Smooth muscle cell (in vitro differentiated cells): ENCODE data around the gene ARHGEF11. TPM values are rescaled to one million over a fixed set of nuclear protein-coding genes. Genes with fewer than 3 reads are reported as not detected.

Experiments
- DNase-seq: peaks from one replicate; lab custom pipeline; 2025; ENCODE audit not compliant: unreplicated experiment; lab: John Stamatoyannopoulos, UW
- H2AFZ ChIP-seq: fragments of 200-600 bp; sonication (generic); 2 replicates; pipeline ENCODE4 v1.6.0; 2016; ENCODE audit warnings: antibody characterized with exemption, low read depth, mild to moderate bottlenecking
- H3F3A ChIP-seq: fragments of 200-600 bp; sonication (generic); 2 replicates; pipeline ENCODE4 v1.6.0; 2017; ENCODE audit warnings: antibody characterized with exemption, low read depth
- H3K27ac ChIP-seq: fragments of 200-600 bp; sonication (generic); 2 replicates; pipeline ENCODE4 v1.5.1; 2016; ENCODE audit warnings: low read depth, mild to moderate bottlenecking
- H3K27me3 ChIP-seq: fragments of 200-600 bp; sonication (generic); 2 replicates; pipeline ENCODE4 v1.6.1; 2016; ENCODE audit warnings: low read depth, mild to moderate bottlenecking
- H3K36me3 ChIP-seq: fragments of 200-600 bp; sonication (generic); 2 replicates; pipeline ENCODE4 v1.5.1; 2016; ENCODE audit warnings: low read depth
- H3K4me1 ChIP-seq: fragments of 200-600 bp; sonication (generic); 2 replicates; pipeline ENCODE4 v1.5.1; 2016; ENCODE audit warnings: low read depth
- H3K4me2 ChIP-seq: fragments of 200-600 bp; sonication (generic); 2 replicates; pipeline ENCODE4 v1.6.0; 2016; ENCODE audit warnings: mild to moderate bottlenecking
- H3K4me3 ChIP-seq: fragments of 200-600 bp; sonication (generic); 2 replicates; pipeline ENCODE4 v1.5.1; 2016; ENCODE audit warnings: mild to moderate bottlenecking
- H3K79me2 ChIP-seq: fragments of 200-600 bp; sonication (generic); 2 replicates; pipeline ENCODE4 v1.6.0; 2016; ENCODE audit warnings: low read depth, mild to moderate bottlenecking
- H3K9ac ChIP-seq: fragments of 200-600 bp; sonication (generic); 2 replicates; pipeline ENCODE4 v1.6.0; 2016; ENCODE audit warnings: low read depth
- H3K9me3 ChIP-seq: fragments of 200-600 bp; sonication (generic); replicated peaks from 2 replicates; pipeline ENCODE4 v1.5.1; 2016; ENCODE audit warnings: low read depth
- H4K20me1 ChIP-seq: fragments of 200-600 bp; sonication (generic); 2 replicates; pipeline ENCODE4 v1.6.0; 2016; ENCODE audit warnings: low read depth
- WGBS: methylation state at CpG from one replicate; pipeline ENCODE4 v1.1.7; 2016; ENCODE audit warnings: low lambda C conversion rate; 5-methylcytosine and 5-hydroxymethylcytosine counted together
- polyA plus RNA-seq: library from polyadenylated mRNA; unstranded; fragments of >200 nt; fragmentation: Nextera tagmentation; extraction: Ambion mirVana; gene quantifications from 2 replicates; pipeline ENCODE4 v1.2.1, GENCODE V29; 2016
- total RNA-seq: library from RNA; depleted of rRNA; stranded (reverse); fragments of >200 nt; gene quantifications from 2 replicates; pipeline ENCODE4 v1.2.3, GENCODE V29; 2014
- TF ChIP-seq, protein P1 (sequence below): fragments of 200-600 bp; sonication (generic); IDR thresholded peaks from 2 replicates; pipeline ENCODE4 v1.5.1; 2017; ENCODE audit warnings: borderline replicate concordance, mild to moderate bottlenecking, antibody characterized with exemption; ENCODE audit not compliant: insufficient read depth, poor library complexity, severe bottlenecking

ARHGEF11 gene
- total and polyA plus RNA-seq, 2 experiments from 2014 or later = 15.1 to 20.1 TPM

DNA sequence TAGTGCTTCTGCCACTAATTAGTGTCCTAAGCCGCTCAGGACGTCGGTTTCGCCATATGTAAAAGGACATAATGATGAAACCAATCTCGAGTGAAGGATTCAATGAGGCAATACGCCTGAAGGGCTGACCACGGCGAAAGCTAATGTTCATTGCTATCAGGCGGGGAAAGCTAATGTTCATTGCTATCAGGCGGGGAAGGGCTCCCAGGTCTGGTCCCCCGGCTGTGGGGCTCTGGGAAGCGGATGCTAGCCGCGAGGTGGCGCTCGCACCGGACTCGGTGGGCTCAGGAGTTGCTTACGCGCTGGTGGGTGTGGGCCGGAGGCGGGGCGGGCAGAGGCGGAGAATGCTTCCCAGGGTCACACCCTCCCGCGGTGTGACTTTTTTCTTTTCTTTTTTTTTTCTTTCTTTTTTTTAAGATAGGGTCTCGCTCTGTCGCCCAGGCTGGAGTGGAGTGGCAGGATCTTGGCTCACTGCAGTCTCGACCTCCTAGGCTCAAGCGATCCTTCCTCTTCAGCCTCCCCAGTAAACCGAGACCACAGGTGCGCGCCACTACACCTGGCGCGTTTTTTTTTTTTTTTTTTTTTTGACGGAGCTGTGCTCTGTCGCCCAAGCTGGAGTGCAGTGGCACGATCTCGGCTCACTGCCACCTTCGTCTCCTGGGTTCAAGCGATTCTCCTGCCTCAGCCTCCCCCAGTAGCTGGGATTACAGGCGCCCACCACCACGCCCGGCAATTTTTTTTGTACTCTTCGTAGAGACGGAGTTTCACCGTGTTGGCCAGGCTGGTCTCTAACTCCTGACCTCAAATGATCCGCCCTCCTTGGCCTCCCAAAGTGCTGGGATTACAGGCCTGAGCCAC is 153.1 kb downstream of the ARHGEF11 start:
- no peak overlapping the region for H3K9ac ChIP-seq
- no peak overlapping the region for H3K27ac ChIP-seq
- H3F3A ChIP-seq = peaks cover 4% of the 10 kb centered on the region
- TF ChIP-seq, protein P1, sequence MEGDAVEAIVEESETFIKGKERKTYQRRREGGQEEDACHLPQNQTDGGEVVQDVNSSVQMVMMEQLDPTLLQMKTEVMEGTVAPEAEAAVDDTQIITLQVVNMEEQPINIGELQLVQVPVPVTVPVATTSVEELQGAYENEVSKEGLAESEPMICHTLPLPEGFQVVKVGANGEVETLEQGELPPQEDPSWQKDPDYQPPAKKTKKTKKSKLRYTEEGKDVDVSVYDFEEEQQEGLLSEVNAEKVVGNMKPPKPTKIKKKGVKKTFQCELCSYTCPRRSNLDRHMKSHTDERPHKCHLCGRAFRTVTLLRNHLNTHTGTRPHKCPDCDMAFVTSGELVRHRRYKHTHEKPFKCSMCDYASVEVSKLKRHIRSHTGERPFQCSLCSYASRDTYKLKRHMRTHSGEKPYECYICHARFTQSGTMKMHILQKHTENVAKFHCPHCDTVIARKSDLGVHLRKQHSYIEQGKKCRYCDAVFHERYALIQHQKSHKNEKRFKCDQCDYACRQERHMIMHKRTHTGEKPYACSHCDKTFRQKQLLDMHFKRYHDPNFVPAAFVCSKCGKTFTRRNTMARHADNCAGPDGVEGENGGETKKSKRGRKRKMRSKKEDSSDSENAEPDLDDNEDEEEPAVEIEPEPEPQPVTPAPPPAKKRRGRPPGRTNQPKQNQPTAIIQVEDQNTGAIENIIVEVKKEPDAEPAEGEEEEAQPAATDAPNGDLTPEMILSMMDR = peak; percentile 82
- peak overlapping the region; percentile 75 for H2AFZ ChIP-seq
- no peaks in the 10 kb centered on the region for H3K27me3 ChIP-seq
- H3K4me3 ChIP-seq = peak overlapping the region; percentile 50
- WGBS = 5% methylated on average over 45 of the region's 48 CpGs
- H3K9me3 ChIP-seq = no peaks in the 10 kb centered on the region
- DNase-seq = peak; percentile 84
- H3K4me1 ChIP-seq = peaks cover 8% of the 10 kb centered on the region
- H4K20me1 ChIP-seq = no peaks in the 10 kb centered on the region
- no peaks in the 10 kb centered on the region for H3K36me3 ChIP-seq
- H3K4me2 ChIP-seq = peak overlapping the region; percentile 87
- no peaks in the 10 kb centered on the region for H3K79me2 ChIP-seq

DNA sequence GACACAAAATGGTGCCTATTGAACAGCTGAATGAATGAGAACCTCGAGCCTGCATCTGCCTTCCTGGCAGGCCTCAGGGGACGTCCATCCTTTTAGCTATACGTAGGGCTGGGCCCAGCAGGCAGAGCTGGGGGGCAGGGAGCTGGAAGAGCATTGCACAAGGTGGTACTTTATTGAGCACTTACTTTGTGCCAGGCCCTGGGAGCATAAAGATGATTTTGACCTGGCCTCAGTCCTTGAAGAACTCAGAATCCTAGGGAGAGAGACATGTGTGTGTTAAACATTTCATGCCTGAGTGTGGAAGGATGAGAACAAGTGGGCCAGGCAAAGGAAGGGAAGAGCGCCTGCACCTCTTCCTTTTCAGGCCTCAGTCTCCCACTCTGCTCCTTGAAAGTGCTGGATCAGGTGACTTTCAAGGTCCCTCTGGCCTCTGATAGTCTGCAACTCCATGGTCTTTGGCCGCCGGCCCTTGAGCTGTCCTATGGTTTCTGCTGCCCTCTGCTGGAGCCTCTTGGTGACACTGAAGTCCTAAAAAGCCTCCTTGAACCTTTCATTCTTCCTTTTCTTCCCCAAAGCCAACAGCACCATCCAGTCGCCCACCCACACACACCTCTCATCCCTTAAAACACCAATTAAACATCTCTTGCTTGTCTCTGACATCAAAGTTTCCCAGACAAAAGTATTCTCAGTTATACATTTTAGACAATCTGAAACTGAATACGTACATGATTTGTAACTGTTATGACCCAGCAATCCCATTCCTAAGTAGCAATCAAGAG is 155.6 kb downstream of the ARHGEF11 start:
- no peaks in the 10 kb centered on the region for H3K36me3 ChIP-seq
- H3K9ac ChIP-seq = no peak overlapping the region
- H3K4me3 ChIP-seq = no peak overlapping the region
- DNase-seq = peak; percentile 36
- TF ChIP-seq, protein P1 = peak; percentile 83
- peaks cover 7% of the 10 kb centered on the region for H3K4me1 ChIP-seq
- no peaks in the 10 kb centered on the region for H3K79me2 ChIP-seq
- no peaks in the 10 kb centered on the region for H3K9me3 ChIP-seq
- H3F3A ChIP-seq = peaks cover 4% of the 10 kb centered on the region
- WGBS = 49% methylated on average over 8 of the region's 8 CpGs
- H4K20me1 ChIP-seq = no peaks in the 10 kb centered on the region
- no peak overlapping the region for H3K27ac ChIP-seq
- no peak overlapping the region for H2AFZ ChIP-seq
- H3K27me3 ChIP-seq = no peaks in the 10 kb centered on the region
- no peak overlapping the region for H3K4me2 ChIP-seq

GRCh38 chr1:156887734-156888133 is 157.8 kb downstream of the ARHGEF11 start:
- Histone ChIP-seq H3K9ac (no peak overlapping the region), H3K9me3 (no peaks in the 10 kb centered on the region), H3K27me3 (no peaks in the 10 kb centered on the region), H3K4me2 (no peak overlapping the region), H3K27ac (no peak overlapping the region), H3K4me1 (peaks cover 12% of the 10 kb centered on the region), H3F3A (no peaks in the 10 kb centered on the region), H4K20me1 (no peaks in the 10 kb centered on the region), H3K79me2 (no peaks in the 10 kb centered on the region), H3K36me3 (no peaks in the 10 kb centered on the region), H3K4me3 (no peak overlapping the region), H2AFZ (no peak overlapping the region)
- TF ChIP-seq, protein P1 = no peak
- WGBS = 59% methylated on average over 6 of the region's 6 CpGs
- no peak for DNase-seq
